ENCODE measurements around the gene CEP97.
"Not testable (repeated sequence)": the region's sequence is repeated elsewhere in the genome, so short reads cannot be mapped to it uniquely, and the experiment has no call there.

CEP97 gene, protein sequence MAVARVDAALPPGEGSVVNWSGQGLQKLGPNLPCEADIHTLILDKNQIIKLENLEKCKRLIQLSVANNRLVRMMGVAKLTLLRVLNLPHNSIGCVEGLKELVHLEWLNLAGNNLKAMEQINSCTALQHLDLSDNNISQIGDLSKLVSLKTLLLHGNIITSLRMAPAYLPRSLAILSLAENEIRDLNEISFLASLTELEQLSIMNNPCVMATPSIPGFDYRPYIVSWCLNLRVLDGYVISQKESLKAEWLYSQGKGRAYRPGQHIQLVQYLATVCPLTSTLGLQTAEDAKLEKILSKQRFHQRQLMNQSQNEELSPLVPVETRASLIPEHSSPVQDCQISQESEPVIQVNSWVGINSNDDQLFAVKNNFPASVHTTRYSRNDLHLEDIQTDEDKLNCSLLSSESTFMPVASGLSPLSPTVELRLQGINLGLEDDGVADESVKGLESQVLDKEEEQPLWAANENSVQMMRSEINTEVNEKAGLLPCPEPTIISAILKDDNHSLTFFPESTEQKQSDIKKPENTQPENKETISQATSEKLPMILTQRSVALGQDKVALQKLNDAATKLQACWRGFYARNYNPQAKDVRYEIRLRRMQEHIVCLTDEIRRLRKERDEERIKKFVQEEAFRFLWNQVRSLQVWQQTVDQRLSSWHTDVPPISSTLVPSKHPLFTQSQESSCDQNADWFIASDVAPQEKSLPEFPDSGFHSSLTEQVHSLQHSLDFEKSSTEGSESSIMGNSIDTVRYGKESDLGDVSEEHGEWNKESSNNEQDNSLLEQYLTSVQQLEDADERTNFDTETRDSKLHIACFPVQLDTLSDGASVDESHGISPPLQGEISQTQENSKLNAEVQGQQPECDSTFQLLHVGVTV

DNA sequence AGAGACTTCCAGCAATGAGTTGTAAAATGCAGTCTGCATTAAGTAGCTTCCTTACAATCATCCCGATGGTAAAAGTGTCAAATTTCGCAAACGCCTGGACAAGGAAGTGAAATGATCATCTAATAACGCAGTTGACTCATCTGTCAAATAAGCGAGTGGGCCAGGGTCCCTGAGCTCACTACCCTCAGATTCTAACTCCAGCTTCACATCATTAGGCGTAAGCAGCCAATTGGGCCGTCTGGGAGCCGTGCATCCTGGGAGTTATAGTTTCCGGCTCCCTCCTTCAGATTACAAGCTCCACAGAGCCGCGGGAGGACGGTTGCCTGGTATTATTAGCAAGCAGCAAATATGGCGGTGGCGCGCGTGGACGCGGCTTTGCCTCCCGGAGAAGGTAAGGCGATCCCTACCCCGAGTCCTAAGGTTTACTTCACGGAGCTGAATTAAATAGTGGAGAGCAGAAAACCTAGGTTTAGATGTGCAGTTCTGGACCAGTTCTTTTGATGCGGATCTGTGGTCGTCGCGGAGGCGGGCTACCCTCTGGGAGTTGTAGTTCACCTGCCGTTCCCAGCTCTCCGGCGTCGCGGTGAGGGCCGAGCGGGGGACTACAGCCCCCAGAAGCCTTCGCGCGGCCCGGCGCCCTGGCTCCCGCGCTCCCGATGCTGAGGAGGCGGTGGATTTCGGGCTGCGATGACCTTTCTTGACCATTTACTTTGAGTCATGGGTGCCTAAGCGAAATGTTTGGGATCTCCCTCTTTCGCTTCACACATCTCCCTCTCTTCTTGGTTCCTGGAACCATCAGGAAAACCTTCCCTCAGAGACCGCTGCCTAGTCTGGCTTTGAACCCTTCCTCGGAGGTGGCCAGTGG is at the start of gene CEP97:
Gene CEP97 (plus strand): TSS at position 286 of the 865 bp plus-strand sequence. CDS start 63 bp downstream, at position 349.
- DNase-seq (ENCODE audit: low read depth in 2 of 2): peak; percentile 83 to 87

DNA sequence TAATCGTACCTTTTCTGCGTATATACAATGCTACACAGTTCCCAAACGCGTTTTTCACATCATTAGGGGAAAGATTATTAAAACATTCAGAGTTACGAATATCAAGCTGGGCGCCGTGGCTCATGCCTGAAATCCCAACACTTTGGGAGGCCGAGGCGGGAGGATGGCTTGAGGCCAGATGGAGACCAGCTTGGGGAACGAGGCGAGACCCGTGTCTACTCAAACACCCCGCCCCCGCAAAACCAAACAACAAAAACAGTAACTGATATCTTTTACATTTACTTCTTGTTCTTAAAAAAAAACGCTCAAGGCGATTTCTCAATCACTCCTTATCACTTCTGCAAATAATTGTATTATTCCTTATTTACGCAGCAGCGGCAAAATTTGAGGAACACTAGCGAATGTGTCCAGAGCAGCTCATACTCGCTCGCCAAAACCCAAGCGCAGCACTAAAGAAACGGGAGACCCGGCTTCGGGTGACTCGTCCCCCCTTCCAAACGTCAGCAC is 48.7 kb upstream of the CEP97 start:
- no peak for DNase-seq (ENCODE audit: low read depth in 2 of 2)

DNA sequence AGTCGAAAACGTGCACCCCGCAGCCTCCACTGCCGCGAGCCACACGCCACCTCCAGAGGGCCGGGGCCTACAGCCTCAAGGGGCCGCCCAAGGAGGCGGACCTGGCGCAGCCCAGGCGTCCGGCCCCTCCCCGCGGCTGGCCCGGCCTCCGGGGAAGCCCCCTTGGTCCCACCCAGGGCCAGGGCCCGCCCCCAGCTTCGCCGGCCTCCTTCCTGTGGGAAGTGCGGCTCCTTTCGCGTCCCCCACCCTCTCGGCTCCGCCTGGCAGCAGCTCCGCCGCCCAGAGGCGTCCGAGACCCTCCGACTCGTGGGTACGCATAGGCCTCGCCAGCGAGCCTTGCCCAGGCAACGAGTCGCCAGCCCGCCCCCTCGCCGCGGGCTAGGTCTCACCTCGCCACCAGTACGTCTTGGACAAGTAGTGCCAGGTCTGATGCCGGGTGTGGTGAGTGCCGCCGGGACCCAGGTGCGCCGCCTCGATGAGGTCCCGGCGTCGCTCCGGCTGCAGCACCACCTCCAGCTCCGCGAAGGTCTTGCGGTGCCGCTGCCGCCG is 48.1 kb upstream of the CEP97 start:
- DNase-seq (ENCODE audit: low read depth in 2 of 2): peak; percentile 94 to 98

DNA sequence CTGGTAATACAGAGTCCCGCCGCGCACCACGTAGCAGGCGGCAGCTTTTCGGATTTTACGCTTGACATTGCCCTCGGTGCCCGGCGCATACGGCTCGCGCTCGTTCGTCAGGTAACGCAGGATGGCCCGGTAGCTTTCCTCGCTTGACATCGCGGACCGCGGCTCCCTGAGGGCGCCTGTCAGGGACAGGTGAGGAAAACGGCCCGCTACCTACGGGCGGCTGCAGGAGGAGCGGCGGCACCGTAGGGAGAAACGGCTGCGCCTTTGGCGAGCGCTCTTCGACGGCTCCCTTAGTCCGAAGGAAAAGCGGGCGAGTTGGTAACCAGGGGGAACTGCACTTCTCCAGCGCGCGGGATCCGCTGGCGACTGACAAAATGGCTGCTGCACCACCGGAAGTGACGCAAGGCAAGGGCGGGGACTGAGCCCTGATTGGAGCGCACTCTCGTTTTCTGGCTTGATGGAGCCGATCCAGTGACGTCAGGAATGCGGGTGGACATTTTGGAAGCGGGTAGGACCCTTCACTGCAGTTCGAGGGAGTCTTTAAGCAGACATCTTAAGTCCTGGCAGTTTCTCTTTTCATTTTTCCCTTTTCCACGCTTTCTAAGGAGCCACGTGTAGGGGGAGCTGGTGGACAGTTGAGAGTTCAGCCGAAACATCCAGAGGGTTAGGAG is 47.5 kb upstream of the CEP97 start, which contains the start of gene ZBTB11:
Gene ZBTB11 (minus strand): TSS at position 368 of the 671 bp plus-strand sequence. CDS start 218 bp downstream, at position 150.
- DNase-seq (ENCODE audit: low read depth in 2 of 2): peak; percentile 98 to 100

DNA sequence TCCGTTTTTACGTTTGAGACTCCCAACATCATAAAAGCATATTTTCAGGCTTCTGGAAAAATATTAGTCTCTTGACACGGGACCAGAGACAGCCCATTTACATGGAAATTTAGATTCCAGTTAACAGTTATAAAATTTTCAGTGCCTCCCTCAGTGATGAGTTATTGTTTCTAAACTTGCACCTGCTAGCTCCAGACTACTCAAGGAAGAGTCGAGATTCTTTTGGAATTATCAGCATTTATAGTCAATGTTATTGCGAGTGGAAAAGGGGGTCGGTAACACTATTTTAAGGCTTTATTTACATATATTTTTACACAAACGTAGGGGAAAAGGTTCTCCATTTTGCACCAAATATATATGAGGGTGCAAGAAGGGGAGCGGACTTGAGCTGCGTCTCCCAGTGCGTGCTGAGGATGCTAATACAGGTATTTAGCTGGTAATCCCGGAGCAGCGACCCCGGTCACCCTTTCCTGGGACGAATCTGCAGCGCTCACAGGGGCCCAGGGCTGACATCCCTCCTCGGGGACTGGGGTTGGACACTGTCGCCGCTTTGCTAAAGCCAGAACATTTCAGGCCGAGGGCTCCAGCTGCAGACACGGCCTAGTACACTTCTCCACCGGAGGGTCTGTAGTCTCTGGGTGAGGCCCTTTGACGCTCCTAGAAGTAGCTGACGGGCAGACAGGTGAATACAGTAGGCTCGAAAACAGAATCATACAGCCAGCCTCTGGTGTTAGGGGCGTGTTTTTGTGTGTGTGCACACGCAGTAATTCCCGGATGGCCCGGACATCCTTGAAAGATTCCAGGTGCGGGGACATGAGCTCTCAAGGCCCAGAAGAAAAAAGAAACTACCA is 46.8 kb upstream of the CEP97 start:
- no peak for DNase-seq (ENCODE audit: low read depth in 2 of 2)

DNA sequence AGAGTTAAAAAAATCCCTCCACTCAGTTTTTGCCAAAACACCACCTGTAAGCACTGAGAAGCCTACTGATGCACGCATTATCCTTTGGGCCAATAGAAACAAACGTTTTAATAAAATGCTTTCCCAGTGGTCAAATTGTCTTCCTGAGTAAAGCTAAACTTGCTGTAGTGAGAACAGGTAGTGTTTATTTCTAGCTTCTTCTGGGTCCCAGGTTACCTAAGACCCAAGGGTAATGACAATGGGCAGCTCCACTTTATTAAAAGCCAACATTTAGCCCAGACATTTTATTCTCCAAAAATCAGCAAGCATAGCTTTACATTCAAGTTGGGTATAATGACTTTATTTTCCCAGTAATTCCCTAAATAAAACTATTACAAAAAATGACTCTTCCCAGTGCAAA is 45.6 kb upstream of the CEP97 start:
- not testable (repeated sequence) for DNase-seq (ENCODE audit: low read depth in 2 of 2)

DNA sequence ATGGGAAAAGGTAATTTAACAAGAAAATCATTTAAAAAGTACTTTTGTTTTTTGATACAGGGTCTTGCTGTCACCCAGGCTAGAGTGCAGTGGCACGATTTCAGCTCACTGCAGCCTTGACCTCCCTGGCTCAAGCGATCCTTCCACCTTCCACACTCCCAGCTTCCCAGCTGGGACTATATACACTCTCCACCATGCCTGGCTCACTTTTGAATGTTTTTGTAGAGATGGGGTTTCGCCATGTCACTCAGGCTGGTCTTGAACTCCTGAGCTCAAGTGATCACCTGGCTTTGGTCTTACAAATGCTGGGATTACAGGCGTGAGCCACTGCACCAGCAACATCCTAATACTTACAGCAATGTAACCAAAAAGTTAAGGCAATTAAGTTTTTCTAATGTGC is 43.9 kb upstream of the CEP97 start:
- DNase-seq (ENCODE audit: low read depth in 2 of 2): no peak

DNA sequence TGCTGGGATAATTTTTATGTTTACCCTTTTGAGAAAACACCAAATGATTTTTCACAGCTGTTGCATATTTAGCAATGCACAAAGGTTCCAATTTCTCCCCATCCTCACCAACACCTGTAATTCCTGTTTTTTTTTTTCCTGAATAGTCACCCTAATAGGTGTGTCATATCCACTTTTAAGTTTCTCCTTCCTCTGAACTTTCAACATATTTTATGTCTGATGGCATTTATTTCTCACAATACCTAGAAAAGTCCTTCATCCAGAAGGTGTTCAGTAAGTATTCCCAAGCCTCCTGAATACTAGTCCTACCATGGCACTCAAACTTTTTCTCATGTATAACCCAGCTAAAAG is 39.4 kb upstream of the CEP97 start:
- no peak for DNase-seq (ENCODE audit: low read depth in 2 of 2)

DNA sequence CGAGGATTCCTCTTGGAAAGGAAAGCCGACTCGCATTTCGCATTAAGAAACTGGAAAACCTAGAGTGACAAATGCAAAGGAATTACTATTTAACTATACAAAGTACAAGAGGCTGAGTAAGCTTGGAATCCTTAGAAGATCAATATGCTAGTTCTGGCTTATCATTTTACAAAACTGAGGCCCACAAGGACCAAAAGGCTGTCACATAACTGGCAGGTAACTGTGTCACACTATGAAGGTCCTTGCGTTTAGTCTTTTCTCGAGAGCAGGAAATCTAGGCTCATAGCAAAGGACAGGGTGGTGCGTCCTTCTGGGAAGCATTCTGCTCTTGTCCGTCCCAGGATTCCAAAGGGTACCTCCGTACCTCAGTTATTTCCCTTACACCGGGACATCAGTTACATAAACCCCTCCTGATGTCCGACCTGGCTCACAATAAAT is 38.5 kb upstream of the CEP97 start:
- no peak for DNase-seq (ENCODE audit: low read depth in 2 of 2)

DNA sequence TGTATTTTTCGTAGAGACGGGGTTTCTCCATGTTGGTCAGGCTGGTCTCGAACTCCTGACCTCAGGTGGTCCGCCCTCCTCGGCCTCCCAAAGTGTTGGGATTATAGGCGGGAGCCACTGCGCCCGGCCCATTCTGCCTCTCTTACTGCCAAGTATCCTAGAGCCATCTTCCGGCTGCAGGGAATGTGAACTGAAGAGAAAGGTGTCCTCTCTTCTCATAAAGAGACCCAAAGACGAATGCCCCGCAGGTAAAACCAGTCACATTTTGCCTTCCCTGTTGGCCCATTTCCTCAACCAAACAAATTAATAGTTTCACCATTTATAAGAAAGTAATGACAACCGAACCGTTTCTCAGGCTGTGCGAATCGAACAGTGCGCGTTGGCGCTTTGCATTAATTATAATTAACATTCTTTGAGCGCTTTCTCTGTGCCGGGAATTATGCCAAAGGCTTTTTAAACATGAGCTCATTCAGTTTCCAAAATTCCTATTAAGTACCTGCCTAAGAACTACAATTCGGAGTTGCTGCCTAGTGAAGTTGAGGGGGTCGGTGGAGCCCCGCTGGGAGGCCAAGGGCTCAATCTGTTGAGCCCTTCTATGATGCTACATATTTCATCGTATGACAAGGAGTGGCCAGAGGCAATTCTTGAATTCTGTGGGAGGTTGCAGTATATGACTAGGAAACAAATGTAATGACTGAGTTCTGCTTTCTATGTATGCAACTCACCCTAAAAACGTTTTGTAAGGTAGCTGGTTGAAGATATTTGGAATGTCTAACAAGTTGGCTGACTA is 37.1 kb upstream of the CEP97 start:
- DNase-seq (ENCODE audit: low read depth in 2 of 2): no peak

DNA sequence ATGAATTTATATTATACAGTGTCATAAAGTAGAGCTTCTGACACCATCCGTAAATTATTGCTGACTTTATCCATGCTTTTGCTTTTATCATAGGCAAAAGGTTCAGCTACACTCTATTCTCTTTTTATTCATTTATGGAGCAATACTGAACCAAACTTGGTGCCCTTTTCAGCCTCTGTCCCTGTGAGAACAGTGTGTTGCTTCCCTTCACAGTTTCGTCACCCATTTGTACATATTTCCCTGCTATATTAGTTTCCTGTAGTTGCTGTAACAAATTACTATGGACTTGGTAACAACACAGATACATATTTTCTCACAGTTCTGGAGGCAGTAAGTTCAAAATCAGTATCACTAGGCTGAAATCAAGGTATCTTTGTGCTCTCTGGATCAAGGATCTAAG is 35.1 kb upstream of the CEP97 start:
- DNase-seq (ENCODE audit: low read depth in 2 of 2): no peak

DNA sequence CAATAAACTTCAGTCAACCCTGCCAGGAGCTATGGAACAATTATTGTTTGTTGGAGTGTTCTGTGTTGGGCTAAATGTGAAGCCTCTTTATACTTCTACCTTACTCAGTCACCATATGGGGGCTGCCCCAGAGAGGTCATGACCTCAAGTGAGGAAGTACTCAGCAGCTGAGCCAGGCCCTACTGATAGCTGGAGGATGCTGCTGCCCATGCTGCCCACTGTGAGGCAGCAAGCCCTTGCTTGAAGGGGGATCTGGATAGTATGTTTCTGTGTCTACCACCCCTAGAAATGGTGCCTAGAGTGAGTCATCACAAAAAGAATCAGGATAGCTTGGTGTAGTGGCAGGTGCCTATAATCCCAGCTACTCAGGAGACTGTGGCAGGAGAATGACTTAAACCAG is 33.4 kb upstream of the CEP97 start:
- DNase-seq (ENCODE audit: low read depth in 2 of 2): no peak

DNA sequence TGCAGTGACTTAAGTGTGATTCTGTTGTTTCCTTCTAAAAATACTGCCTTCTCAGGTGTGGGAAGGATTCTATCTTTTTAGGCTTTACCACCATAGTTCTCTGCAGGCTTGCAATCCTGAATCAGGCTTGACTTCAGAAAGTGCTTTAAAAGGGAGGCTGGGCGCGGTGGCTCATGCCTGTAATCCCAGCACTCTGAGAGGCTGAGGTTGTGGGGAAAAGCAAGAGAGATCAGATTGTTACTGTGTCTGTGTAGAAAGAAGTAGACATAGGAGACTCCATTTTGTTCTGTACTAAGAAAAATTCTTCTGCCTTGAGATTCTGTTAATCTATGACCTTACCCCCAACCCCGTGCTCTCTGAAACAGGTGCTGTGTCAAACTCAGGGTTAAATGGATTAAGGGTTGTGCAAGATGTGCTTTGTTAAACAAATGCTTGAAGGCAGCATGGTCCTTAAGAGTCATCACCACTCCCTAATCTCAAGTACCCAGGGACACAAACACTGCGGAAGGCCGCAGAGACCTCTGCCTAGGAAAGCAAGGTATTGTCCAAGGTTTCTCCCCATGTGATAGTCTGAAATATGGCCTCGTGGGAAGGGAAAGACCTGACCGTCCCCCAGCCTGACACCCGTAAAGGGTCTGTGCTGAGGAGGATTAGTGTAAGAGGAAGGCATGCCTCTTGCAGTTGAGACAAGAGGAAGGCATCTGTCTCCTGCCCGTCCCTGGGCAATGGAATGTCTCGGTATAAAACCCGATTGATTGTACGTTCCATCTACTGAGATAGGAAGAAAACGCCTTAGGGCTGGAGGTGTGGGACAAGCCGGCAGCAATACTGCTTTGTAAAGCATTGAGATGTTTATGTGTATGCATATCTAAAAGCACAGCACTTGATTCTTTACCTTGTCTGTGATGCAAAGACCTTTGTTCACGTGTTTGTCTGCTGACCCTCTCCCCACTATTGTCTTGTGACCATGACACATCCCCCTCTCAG is 32.4 kb upstream of the CEP97 start:
- DNase-seq (ENCODE audit: low read depth in 2 of 2): not testable (repeated sequence)

DNA sequence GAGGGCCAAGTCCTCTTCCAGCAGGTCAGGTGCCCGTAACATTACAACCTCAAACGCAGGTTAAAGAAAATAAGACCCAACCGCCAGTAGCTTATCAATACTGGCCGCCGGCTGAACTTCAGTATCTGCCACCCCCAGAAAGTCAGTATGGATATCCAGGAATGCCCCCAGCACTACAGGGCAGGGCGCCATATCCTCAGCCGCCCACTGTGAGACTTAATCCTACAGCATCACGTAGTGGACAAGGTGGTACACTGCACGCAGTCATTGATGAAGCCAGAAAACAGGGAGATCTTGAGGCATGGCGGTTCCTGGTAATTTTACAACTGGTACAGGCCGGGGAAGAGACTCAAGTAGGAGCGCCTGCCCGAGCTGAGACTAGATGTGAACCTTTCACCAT is 30.9 kb upstream of the CEP97 start:
- DNase-seq (ENCODE audit: low read depth in 2 of 2): not testable (repeated sequence)

DNA sequence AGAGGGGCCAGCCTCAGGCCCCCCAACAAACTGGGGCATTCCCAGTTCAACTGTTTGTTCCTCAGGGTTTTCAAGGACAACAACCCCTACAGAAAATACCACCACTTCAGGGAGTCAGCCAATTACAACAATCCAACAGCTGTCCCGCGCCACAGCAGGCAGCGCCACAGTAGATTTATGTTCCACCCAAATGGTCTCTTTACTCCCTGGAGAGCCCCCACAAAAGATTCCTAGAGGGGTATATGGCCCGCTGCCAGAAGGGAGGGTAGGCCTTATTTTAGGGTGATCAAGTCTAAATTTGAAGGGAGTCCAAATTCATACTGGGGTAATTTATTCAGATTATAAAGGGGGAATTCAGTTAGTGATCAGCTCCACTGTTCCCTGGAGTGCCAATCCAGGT is 29.6 kb upstream of the CEP97 start:
- DNase-seq (ENCODE audit: low read depth in 2 of 2): not testable (repeated sequence)

DNA sequence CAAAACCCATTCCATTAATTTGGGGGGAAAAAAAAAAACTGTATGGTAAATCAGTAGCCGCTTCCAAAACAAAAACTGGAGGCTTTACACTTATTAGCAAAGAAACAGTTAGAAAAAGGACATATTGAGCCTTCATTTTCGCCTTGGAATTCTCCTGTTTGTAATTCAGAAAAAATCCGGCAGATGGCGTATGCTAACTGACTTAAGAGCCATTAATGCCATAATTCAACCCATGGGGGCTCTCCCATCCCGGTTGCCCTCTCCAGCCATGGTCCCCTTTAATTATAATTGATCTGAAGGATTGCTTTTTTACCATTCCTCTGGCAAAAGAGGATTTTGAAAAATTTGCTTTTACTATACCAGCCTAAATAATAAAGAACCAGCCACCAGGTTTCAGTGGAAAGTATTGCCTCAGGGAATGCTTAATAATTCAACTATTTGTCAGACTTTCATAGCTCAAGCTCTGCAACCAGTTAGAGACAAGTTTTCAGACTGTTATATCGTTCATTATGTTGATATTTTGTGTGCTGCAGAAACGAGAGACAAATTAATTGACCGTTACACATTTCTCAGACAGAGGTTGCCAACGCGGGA is 28.5 kb upstream of the CEP97 start:
- DNase-seq (ENCODE audit: low read depth in 2 of 2): no peak

Measured in stimulated activated CD8-positive, alpha-beta memory T cell treated with anti-CD3 and anti-CD28 coated beads, Interleukin-2, amount 100 ng/mL, for 48 hours (primary cell).